NT2/D1 (cell line): Measurements from ENCODE around the gene DRC3.

Experiments
- SUZ12 ChIP-seq: IDR thresholded peaks from 2 replicates; pipeline ENCODE4 v1.6.1; 2011; ENCODE audit not compliant: insufficient read length, insufficient read depth; ENCODE audit errors: extremely low read depth
- YY1 ChIP-seq: IDR thresholded peaks from 2 replicates; pipeline ENCODE4 v1.6.1; 2011; ENCODE audit not compliant: insufficient read length, insufficient read depth
- ZNF274 ChIP-seq: IDR thresholded peaks from 2 replicates; pipeline ENCODE4 v1.6.1; 2011; ENCODE audit warnings: mild to moderate bottlenecking, low read depth, low read length

GRCh38 chr17:18065546-18065945, 92.9 kb downstream of the DRC3 start:
- no peak for TF ChIP-seq ZNF274
- TF ChIP-seq YY1 = no peak
- no peak for TF ChIP-seq SUZ12
